Skeletal muscle satellite cell (primary cell): ENCODE results near the gene DEFB123.
"Not testable (repeated sequence)": the region's sequence is repeated elsewhere in the genome, so short reads cannot be mapped to it uniquely, and the experiment has no call there.

ENCODE experiments used
- H3K27me3 ChIP-seq: 2 replicates; pipeline ENCODE4 v1.7.0; 2013; ENCODE audit warnings: low read length; ENCODE audit not compliant: control insufficient read depth, insufficient read depth
- H3K36me3 ChIP-seq: 2 replicates; pipeline ENCODE4 v1.7.0; 2013; ENCODE audit warnings: mild to moderate bottlenecking, control low read depth, low read length; ENCODE audit not compliant: insufficient read depth
- H3K4me1 ChIP-seq: 2 replicates; pipeline ENCODE4 v1.7.0; 2013; ENCODE audit warnings: low read length; ENCODE audit not compliant: control insufficient read depth, insufficient read depth
- H3K4me2 ChIP-seq: 2 replicates; pipeline ENCODE4 v1.7.0; 2013; ENCODE audit warnings: mild to moderate bottlenecking, low read length
- H3K4me3 ChIP-seq: 2 replicates; pipeline ENCODE4 v1.7.0; 2013; ENCODE audit warnings: low read length
- H3K9ac ChIP-seq: 2 replicates; pipeline ENCODE4 v1.7.0; 2013; ENCODE audit warnings: mild to moderate bottlenecking, low read depth, low read length, moderate library complexity
- H3K9me3 ChIP-seq: replicated peaks from 2 replicates; pipeline ENCODE4 v1.7.0; 2013; ENCODE audit warnings: mild to moderate bottlenecking, control low read depth, low read length

Gene DEFB123

GRCh38 chr20:31430568-31431115 lies 9.8 kb upstream of the DEFB123 start:
- Histone ChIP-seq H3K4me1 (no peaks in the 10 kb centered on the region), H3K4me2 (no peak overlapping the region), H3K9me3 (no peaks in the 10 kb centered on the region), H3K27me3 (no peaks in the 10 kb centered on the region), H3K36me3 (no peaks in the 10 kb centered on the region), H3K9ac (no peak overlapping the region), H3K4me3 (no peak overlapping the region)

GRCh38 chr20:31446084-31446819 lies 5.8 kb downstream of the DEFB123 start:
- no peaks in the 10 kb centered on the region for H3K27me3 ChIP-seq
- H3K9me3 ChIP-seq: no peaks in the 10 kb centered on the region
- H3K4me3 ChIP-seq: no peak overlapping the region
- H3K4me1 ChIP-seq: no peaks in the 10 kb centered on the region
- H3K9ac ChIP-seq: no peak overlapping the region
- H3K4me2 ChIP-seq: no peak overlapping the region
- no peaks in the 10 kb centered on the region for H3K36me3 ChIP-seq

- Histone ChIP-seq H3K4me2 (no peak overlapping the region), H3K9me3 (no peaks in the 10 kb centered on the region), H3K4me1 (no peaks in the 10 kb centered on the region), H3K36me3 (no peaks in the 10 kb centered on the region), H3K4me3 (no peak overlapping the region), H3K27me3 (no peaks in the 10 kb centered on the region), H3K9ac (no peak overlapping the region)
Measured at GRCh38 chr20:31449511-31450414, 9.3 kb downstream of the DEFB123 start.

GRCh38 chr20:31452575-31452974 lies 12.1 kb downstream of the DEFB123 start:
- H3K4me2 ChIP-seq: no peak overlapping the region
- no peaks in the 10 kb centered on the region for H3K9me3 ChIP-seq
- no peak overlapping the region for H3K4me3 ChIP-seq
- no peaks in the 10 kb centered on the region for H3K4me1 ChIP-seq
- H3K9ac ChIP-seq: no peak overlapping the region
- H3K36me3 ChIP-seq: no peaks in the 10 kb centered on the region
- H3K27me3 ChIP-seq: peaks cover 2% of the 10 kb centered on the region

- H3K4me3 ChIP-seq: no peak overlapping the region
- H3K9me3 ChIP-seq: no peaks in the 10 kb centered on the region
- no peaks in the 10 kb centered on the region for H3K36me3 ChIP-seq
- no peak overlapping the region for H3K4me2 ChIP-seq
- H3K27me3 ChIP-seq: peaks cover 9% of the 10 kb centered on the region
- no peak overlapping the region for H3K9ac ChIP-seq
- no peaks in the 10 kb centered on the region for H3K4me1 ChIP-seq
Measured at GRCh38 chr20:31454361-31454760, 13.9 kb downstream of the DEFB123 start.

GRCh38 chr20:31470946-31471345 lies 30.5 kb downstream of the DEFB123 start:
- H3K9me3 ChIP-seq, H3K9ac ChIP-seq, H3K4me3 ChIP-seq, H3K4me1 ChIP-seq, H3K36me3 ChIP-seq, H3K4me2 ChIP-seq: not testable (repeated sequence)
- peaks cover 32% of the 10 kb centered on the region for H3K27me3 ChIP-seq

GRCh38 chr20:31472395-31473330 lies 32.2 kb downstream of the DEFB123 start:
- no peaks in the 10 kb centered on the region for H3K9me3 ChIP-seq
- no peaks in the 10 kb centered on the region for H3K36me3 ChIP-seq

GRCh38 chr20:31473331-31474096 lies 33.1 kb downstream of the DEFB123 start:
- Histone ChIP-seq H3K4me2 (no peak overlapping the region), H3K9ac (no peak overlapping the region), H3K4me1 (no peaks in the 10 kb centered on the region), H3K9me3 (no peaks in the 10 kb centered on the region), H3K36me3 (no peaks in the 10 kb centered on the region), H3K4me3 (no peak overlapping the region), H3K27me3 (peaks cover 50% of the 10 kb centered on the region)

More at GRCh38 chr20:31472395-31473330, 32.2 kb downstream of the DEFB123 start:
- no peak overlapping the region for H3K4me2 ChIP-seq
- no peak overlapping the region for H3K9ac ChIP-seq
- no peak overlapping the region for H3K4me3 ChIP-seq
- peaks cover 48% of the 10 kb centered on the region for H3K27me3 ChIP-seq
- H3K4me1 ChIP-seq: no peaks in the 10 kb centered on the region

GRCh38 chr20:31474097-31474436 lies 33.6 kb downstream of the DEFB123 start:
- H3K27me3 ChIP-seq: peaks cover 50% of the 10 kb centered on the region
- no peaks in the 10 kb centered on the region for H3K4me1 ChIP-seq
- no peak overlapping the region for H3K4me3 ChIP-seq
- no peak overlapping the region for H3K9ac ChIP-seq
- no peaks in the 10 kb centered on the region for H3K36me3 ChIP-seq
- H3K9me3 ChIP-seq: no peaks in the 10 kb centered on the region
- H3K4me2 ChIP-seq: no peak overlapping the region

- no peak within 1 kb of the TSS for H3K4me3 ChIP-seq
- H3K36me3 ChIP-seq: no peaks in the 10 kb centered on the region
- no peaks in the 10 kb centered on the region for H3K4me1 ChIP-seq
- H3K4me2 ChIP-seq: no peak within 1 kb of the TSS
- no peak within 1 kb of the TSS for H3K9ac ChIP-seq
- H3K27me3 ChIP-seq: peaks cover 53% of the 10 kb centered on the region
- no peaks in the 10 kb centered on the region for H3K9me3 ChIP-seq
Measured at GRCh38 chr20:31474758-31475427, 34.5 kb downstream of the DEFB123 start, which contains the start of the genes DEFB124 and REM1. Gene DEFB124 (minus strand): TSS chr20:31475127. CDS start chr20:31473013, 2,114 bp downstream. Gene REM1 (plus strand): TSS chr20:31475288. CDS start chr20:31476446, 1,158 bp downstream.
